Esophagus muscularis mucosa (tissue), 4 donors: Measurements from ENCODE around the gene FDX1. TPM values are rescaled to one million over a fixed set of nuclear protein-coding genes. Genes with fewer than 3 reads are reported as not detected.
"Not testable (repeated sequence)": the region's sequence is repeated elsewhere in the genome, so short reads cannot be mapped to it uniquely, and the experiment has no call there.

Experiments used
- DNase-seq: peaks from one replicate; pipeline ENCODE4 v3.0.0-alpha.2; 2017; ENCODE audit errors: extremely low spot score
- H3K27ac ChIP-seq, 4 donors: fragments of 200-600 bp; sonication (generic); replicated peaks in 1 of 4; 1 replicate in 3 of 4; 2 replicates in 1 of 4; pipeline ENCODE4 v1.5.1; 2016 to 2019; ENCODE audit warnings: mild to moderate bottlenecking in 1 of 4
- H3K27me3 ChIP-seq, 4 donors: fragments of 200-600 bp; sonication (generic); one replicate each; pipeline versions ENCODE4 v1.5.1 to v1.6.0; 2016 to 2019
- H3K36me3 ChIP-seq, 4 donors: fragments of 200-600 bp; sonication (generic); one replicate each; pipeline ENCODE4 v1.5.1; 2016 to 2019
- H3K4me1 ChIP-seq, 4 donors: fragments of 200-600 bp; sonication (generic); one replicate each; pipeline ENCODE4 v1.5.1; 2016 to 2019
- H3K4me3 ChIP-seq, 4 donors: fragments of 200-600 bp; sonication (generic); 1 replicate in 2 of 4; 2 replicates in 2 of 4; pipeline ENCODE4 v1.5.1; 2016 to 2019; ENCODE audit warnings: mild to moderate bottlenecking in 4 of 4, moderate library complexity in 1 of 4
- H3K9me3 ChIP-seq, 4 donors: fragments of 200-600 bp; sonication (generic); 1 replicate in 3 of 4; 2 replicates in 1 of 4; pipeline ENCODE4 v1.5.1; 2016 to 2019
- EP300 ChIP-seq: sonication (generic); formaldehyde crosslinking; IDR thresholded peaks from one replicate; pipeline ENCODE4 v1.6.1; 2017; ENCODE audit warnings: antibody characterized with exemption
- POLR2A ChIP-seq: fragments of 450-650 bp; IDR thresholded peaks from one replicate; pipeline ENCODE4 v1.6.1; 2017; ENCODE audit warnings: antibody characterized with exemption, moderate library complexity, mild to moderate bottlenecking, low read depth
- POLR2AphosphoS5 ChIP-seq, 2 donors: sonication (generic); formaldehyde crosslinking; IDR thresholded peaks; one replicate each; pipeline ENCODE4 v1.6.1; 2017; ENCODE audit warnings: antibody characterized with exemption in 2 of 2
- WGBS: methylation state at CpG from one replicate; pipeline ENCODE4 v1.1.5; 2018; 5-methylcytosine and 5-hydroxymethylcytosine counted together
- intact Hi-C: fragments of 100-400 bp; cut with DNase I; formaldehyde crosslinking; loops from one replicate; pipeline ENCODE4 v1.15.1; 2023
- total RNA-seq, 4 donors: library from RNA; depleted of rRNA; stranded (reverse); fragments of >200 nt; gene quantifications; one replicate each; pipeline versions ENCODE4 v1.1.0 to v1.2.1, GENCODE V29; 2016
- TF ChIP-seq, protein P1 (sequence below), 3 experiments: fragments of 200-600 bp in 2 of 3; fragments of 450-650 bp in 1 of 3; sonication (generic) in 2 of 3; IDR thresholded peaks; one replicate each; pipeline ENCODE4 v1.5.1; 2017 to 2019; ENCODE audit warnings: antibody characterized with exemption in 3 of 3, mild to moderate bottlenecking in 2 of 3, moderate library complexity in 1 of 3

FDX1 gene
- total RNA-seq, 4 donors from 2014 or later, result 12.0 to 15.7 (median 13.6) TPM

DNA sequence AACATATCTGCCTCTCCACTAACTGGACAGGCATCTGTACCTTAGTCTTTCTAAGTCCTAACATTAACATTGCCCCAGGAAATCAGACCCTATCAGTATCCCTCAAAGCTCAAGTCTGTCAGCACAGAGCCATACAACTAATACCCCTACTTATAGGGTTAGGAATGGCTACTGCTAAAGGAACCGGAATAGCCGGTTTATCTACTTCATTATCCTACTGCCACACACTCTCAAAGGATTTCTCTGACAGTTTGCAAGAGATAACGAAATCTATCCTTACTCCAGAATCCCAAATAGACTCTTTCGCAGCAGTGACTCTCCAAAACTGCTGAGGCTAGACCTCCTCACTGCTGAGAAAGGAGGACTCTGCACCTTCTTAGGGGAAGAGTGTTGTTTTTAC, 24.1 kb upstream of the FDX1 start:
- 98% methylated on average over 4 of the region's 4 CpGs for WGBS
- H3K4me1 ChIP-seq, H3K9me3 ChIP-seq, H3K36me3 ChIP-seq, H3K27ac ChIP-seq, H3K27me3 ChIP-seq, H3K4me3 ChIP-seq, intact Hi-C loops: not testable (repeated sequence)
- DNase-seq, result peak; percentile 31

DNA sequence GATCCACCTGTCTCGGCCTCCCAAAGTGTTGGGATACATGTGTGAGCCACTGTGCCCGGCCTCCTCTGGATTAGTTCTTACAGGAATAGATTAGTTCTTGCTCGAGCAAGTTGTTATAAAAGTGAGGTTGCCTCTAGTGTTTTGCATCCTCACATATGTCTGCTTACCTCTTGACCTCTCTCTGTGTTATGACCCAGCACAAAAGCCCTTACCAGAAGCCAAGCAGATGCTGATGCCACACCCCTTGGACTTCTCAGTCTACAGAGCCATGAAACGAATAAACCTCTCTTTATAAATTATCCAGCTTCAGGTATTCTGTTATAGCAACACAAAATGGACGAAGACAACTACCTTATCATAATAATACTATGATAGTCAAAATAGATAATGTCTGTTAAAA, 22.4 kb upstream of the FDX1 start:
- no peaks in the 10 kb centered on the region for H3K4me1 ChIP-seq
- H3K27me3 ChIP-seq, result no peaks in the 10 kb centered on the region
- no peak for DNase-seq
- 89% methylated on average over 5 of the region's 5 CpGs for WGBS
- no peak overlapping the region for H3K4me3 ChIP-seq
- no peaks in the 10 kb centered on the region for H3K36me3 ChIP-seq
- no peaks in the 10 kb centered on the region for H3K9me3 ChIP-seq
- intact Hi-C loops, result no loop called here
- no peak overlapping the region for H3K27ac ChIP-seq
- no peak for TF ChIP-seq POLR2AphosphoS5 (IDR thresholded peaks at IDR 0.05)
- TF ChIP-seq EP300, result no peak
- TF ChIP-seq, protein P1, sequence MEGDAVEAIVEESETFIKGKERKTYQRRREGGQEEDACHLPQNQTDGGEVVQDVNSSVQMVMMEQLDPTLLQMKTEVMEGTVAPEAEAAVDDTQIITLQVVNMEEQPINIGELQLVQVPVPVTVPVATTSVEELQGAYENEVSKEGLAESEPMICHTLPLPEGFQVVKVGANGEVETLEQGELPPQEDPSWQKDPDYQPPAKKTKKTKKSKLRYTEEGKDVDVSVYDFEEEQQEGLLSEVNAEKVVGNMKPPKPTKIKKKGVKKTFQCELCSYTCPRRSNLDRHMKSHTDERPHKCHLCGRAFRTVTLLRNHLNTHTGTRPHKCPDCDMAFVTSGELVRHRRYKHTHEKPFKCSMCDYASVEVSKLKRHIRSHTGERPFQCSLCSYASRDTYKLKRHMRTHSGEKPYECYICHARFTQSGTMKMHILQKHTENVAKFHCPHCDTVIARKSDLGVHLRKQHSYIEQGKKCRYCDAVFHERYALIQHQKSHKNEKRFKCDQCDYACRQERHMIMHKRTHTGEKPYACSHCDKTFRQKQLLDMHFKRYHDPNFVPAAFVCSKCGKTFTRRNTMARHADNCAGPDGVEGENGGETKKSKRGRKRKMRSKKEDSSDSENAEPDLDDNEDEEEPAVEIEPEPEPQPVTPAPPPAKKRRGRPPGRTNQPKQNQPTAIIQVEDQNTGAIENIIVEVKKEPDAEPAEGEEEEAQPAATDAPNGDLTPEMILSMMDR (IDR thresholded peaks at IDR 0.05), result no peak
- no peak for TF ChIP-seq POLR2A

DNA sequence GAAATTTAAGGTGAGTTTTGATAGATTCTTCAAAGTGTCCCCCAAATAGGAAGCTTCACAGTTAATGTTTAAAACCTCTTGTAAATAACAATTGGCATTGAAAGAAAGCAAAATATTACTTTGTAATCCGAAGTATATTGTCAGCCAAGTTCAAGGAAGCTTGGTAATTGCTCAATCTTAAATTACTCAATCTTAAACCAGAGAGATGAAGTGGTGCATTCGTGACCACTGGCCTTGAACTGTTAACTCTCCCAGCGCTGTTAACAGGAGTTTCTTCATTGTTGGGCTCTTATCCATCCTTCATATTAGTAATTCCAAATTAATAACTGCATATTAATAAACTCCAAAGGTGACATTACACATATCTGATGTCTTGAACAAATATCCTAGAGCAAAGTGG, 20.6 kb upstream of the FDX1 start:
- 26% methylated on average over 3 of the region's 3 CpGs for WGBS
- no peaks in the 10 kb centered on the region for H3K36me3 ChIP-seq
- no peak overlapping the region for H3K4me3 ChIP-seq

GRCh38 chr11:110410651-110411050, 19.1 kb upstream of the FDX1 start:
- Histone ChIP-seq H3K4me3 (no peak overlapping the region), H3K36me3 (no peaks in the 10 kb centered on the region), H3K27me3 (no peaks in the 10 kb centered on the region), H3K27ac (no peak overlapping the region), H3K4me1 (no peaks in the 10 kb centered on the region), H3K9me3 (no peaks in the 10 kb centered on the region)
- TF ChIP-seq, protein P1 (IDR thresholded peaks at IDR 0.05), result no peak
- no peak for TF ChIP-seq EP300
- no peak for TF ChIP-seq POLR2AphosphoS5 (IDR thresholded peaks at IDR 0.05)
- no peak for TF ChIP-seq POLR2A
- WGBS, result 97% methylated on average over 1 of the region's 1 CpG
- DNase-seq, result no peak
- intact Hi-C loops, result no loop called here

More for the DNA sequence above, 20.6 kb upstream of the FDX1 start:
- no peaks in the 10 kb centered on the region for H3K27me3 ChIP-seq
- no peaks in the 10 kb centered on the region for H3K4me1 ChIP-seq
- no peak overlapping the region for H3K27ac ChIP-seq
- no peak for TF ChIP-seq POLR2AphosphoS5 (IDR thresholded peaks at IDR 0.05)
- no peak for TF ChIP-seq POLR2A
- TF ChIP-seq, protein P1 (IDR thresholded peaks at IDR 0.05), result no peak
- TF ChIP-seq EP300, result no peak
- H3K9me3 ChIP-seq, result no peaks in the 10 kb centered on the region
- peak; percentile 39 for DNase-seq
- intact Hi-C loops, result no loop called here

- Histone ChIP-seq H3K27ac (no peak overlapping the region), H3K27me3 (no peaks in the 10 kb centered on the region), H3K36me3 (no peaks in the 10 kb centered on the region), H3K4me1 (no peaks in the 10 kb centered on the region), H3K9me3 (no peaks in the 10 kb centered on the region), H3K4me3 (no peak overlapping the region)
- TF ChIP-seq POLR2AphosphoS5 (IDR thresholded peaks at IDR 0.05) (no peak), EP300 (no peak), POLR2A (no peak)
- TF ChIP-seq, protein P1 (IDR thresholded peaks at IDR 0.05), result no peak
- DNase-seq, result no peak
- WGBS, result 83% methylated on average over 2 of the region's 2 CpGs
- intact Hi-C loops, result no loop called here
These were observed 14.7 kb upstream of the FDX1 start for GRCh38 chr11:110415081-110415480.

DNA sequence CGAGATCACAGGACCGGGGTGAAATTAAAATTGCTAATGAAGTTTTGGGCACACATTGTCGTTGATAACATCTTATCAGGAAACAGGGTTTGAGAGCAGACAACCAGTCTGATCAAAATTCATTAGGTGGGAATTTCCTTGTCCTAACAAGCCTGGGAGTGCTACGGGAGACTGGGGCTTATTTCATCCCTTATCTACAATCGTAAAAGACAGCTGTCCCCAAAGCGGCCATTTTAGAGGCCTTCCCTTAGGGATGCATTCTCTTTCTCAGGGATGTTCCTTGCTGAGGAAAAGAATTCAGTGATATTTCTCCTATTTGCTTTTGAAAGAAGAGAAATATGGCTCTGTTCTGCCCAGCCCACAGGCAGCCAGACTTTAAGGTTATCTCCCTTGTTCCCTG, 8.1 kb upstream of the FDX1 start:
- H3K36me3 ChIP-seq, DNase-seq, H3K27ac ChIP-seq, H3K9me3 ChIP-seq, H3K27me3 ChIP-seq, intact Hi-C loops, H3K4me1 ChIP-seq, H3K4me3 ChIP-seq: not testable (repeated sequence)
- 90% methylated on average over 6 of the region's 6 CpGs for WGBS
